ENCODE data around the gene SART1.
"Not testable (repeated sequence)": the region's sequence is repeated elsewhere in the genome, so short reads cannot be mapped to it uniquely, and the experiment has no call there.

SART1 gene

GRCh38 chr11:66007201-66007634, 45.7 kb downstream of the SART1 start:
- H3K9ac ChIP-seq (ENCODE audit: low read depth in 1 of 2, low read length in 2 of 2), result no peak overlapping the region
- no peak overlapping the region for H3K27ac ChIP-seq (ENCODE audit: low read depth in 2 of 2, low read length in 2 of 2)

GRCh38 chr11:66008095-66008467, 46.5 kb downstream of the SART1 start:
- Histone ChIP-seq H3K27ac (ENCODE audit: low read depth in 2 of 2, low read length in 2 of 2) (no peak overlapping the region), H3K27me3 (ENCODE audit: control insufficient read depth in 2 of 2, insufficient read depth in 2 of 2, low read length in 2 of 2) (peaks cover 11 to 13% of the 10 kb centered on the region in 2 donors), H3K4me3 (ENCODE audit: low read length in 2 of 2) (no peak overlapping the region), H3K36me3 (ENCODE audit: control insufficient read depth in 2 of 2, insufficient read depth in 2 of 2, low read length in 2 of 2) (peaks cover 7 to 14% of the 10 kb centered on the region in 2 donors), H3K4me1 (ENCODE audit: control insufficient read depth in 2 of 2, insufficient read depth in 2 of 2, low read length in 2 of 2) (peaks cover 5 to 7% of the 10 kb centered on the region in 2 donors), H3K9ac (ENCODE audit: low read depth in 1 of 2, low read length in 2 of 2) (no peak overlapping the region), H3K9me3 (ENCODE audit: control insufficient read depth in 2 of 2, low read length in 2 of 2) (no peaks in the 10 kb centered on the region)

More at GRCh38 chr11:66007201-66007634, 45.7 kb downstream of the SART1 start:
- peaks cover 8 to 10% of the 10 kb centered on the region in 2 donors for H3K4me1 ChIP-seq (ENCODE audit: control insufficient read depth in 2 of 2, insufficient read depth in 2 of 2, low read length in 2 of 2)
- peaks cover 7 to 14% of the 10 kb centered on the region in 2 donors for H3K36me3 ChIP-seq (ENCODE audit: control insufficient read depth in 2 of 2, insufficient read depth in 2 of 2, low read length in 2 of 2)
- no peak overlapping the region for H3K4me3 ChIP-seq (ENCODE audit: low read length in 2 of 2)
- H3K9me3 ChIP-seq (ENCODE audit: control insufficient read depth in 2 of 2, low read length in 2 of 2), result no peaks in the 10 kb centered on the region
- peaks cover 6 to 7% of the 10 kb centered on the region in 2 donors for H3K27me3 ChIP-seq (ENCODE audit: control insufficient read depth in 2 of 2, insufficient read depth in 2 of 2, low read length in 2 of 2)

GRCh38 chr11:66008468-66009101, 47.1 kb downstream of the SART1 start:
- no peak overlapping the region for H3K4me3 ChIP-seq (ENCODE audit: low read length in 2 of 2)
- peaks cover 15 to 17% of the 10 kb centered on the region in 2 donors for H3K27me3 ChIP-seq (ENCODE audit: control insufficient read depth in 2 of 2, insufficient read depth in 2 of 2, low read length in 2 of 2)
- no peaks in the 10 kb centered on the region for H3K9me3 ChIP-seq (ENCODE audit: control insufficient read depth in 2 of 2, low read length in 2 of 2)
- H3K36me3 ChIP-seq (ENCODE audit: control insufficient read depth in 2 of 2, insufficient read depth in 2 of 2, low read length in 2 of 2), result peaks cover 7 to 12% of the 10 kb centered on the region in 2 donors
- H3K9ac ChIP-seq (ENCODE audit: low read depth in 1 of 2, low read length in 2 of 2), result no peak overlapping the region
- no peak overlapping the region for H3K27ac ChIP-seq (ENCODE audit: low read depth in 2 of 2, low read length in 2 of 2)
- H3K4me1 ChIP-seq (ENCODE audit: control insufficient read depth in 2 of 2, insufficient read depth in 2 of 2, low read length in 2 of 2), result peaks cover under 1 to 2% of the 10 kb centered on the region in 2 donors

- not testable (repeated sequence) for H3K27ac ChIP-seq (ENCODE audit: low read depth in 2 of 2, low read length in 2 of 2); H3K4me3 ChIP-seq (ENCODE audit: low read length in 2 of 2); H3K36me3 ChIP-seq (ENCODE audit: control insufficient read depth in 2 of 2, insufficient read depth in 2 of 2, low read length in 2 of 2); H3K9me3 ChIP-seq (ENCODE audit: control insufficient read depth in 2 of 2, low read length in 2 of 2); H3K9ac ChIP-seq (ENCODE audit: low read depth in 1 of 2, low read length in 2 of 2); H3K4me1 ChIP-seq (ENCODE audit: control insufficient read depth in 2 of 2, insufficient read depth in 2 of 2, low read length in 2 of 2)
- H3K27me3 ChIP-seq (ENCODE audit: control insufficient read depth in 2 of 2, insufficient read depth in 2 of 2, low read length in 2 of 2), result peaks cover 15 to 17% of the 10 kb centered on the region in 2 donors
Observed at GRCh38 chr11:66010036-66010435, 48.5 kb downstream of the SART1 start.

- Histone ChIP-seq H3K27ac (ENCODE audit: low read depth in 2 of 2, low read length in 2 of 2) (no peak overlapping the region), H3K4me3 (ENCODE audit: low read length in 2 of 2) (no peak overlapping the region), H3K36me3 (ENCODE audit: control insufficient read depth in 2 of 2, insufficient read depth in 2 of 2, low read length in 2 of 2) (no peaks in the 10 kb centered on the region), H3K9ac (ENCODE audit: low read depth in 1 of 2, low read length in 2 of 2) (no peak overlapping the region), H3K27me3 (ENCODE audit: control insufficient read depth in 2 of 2, insufficient read depth in 2 of 2, low read length in 2 of 2) (peaks cover 15 to 17% of the 10 kb centered on the region in 2 donors), H3K4me1 (ENCODE audit: control insufficient read depth in 2 of 2, insufficient read depth in 2 of 2, low read length in 2 of 2) (peaks cover 0 to 2% of the 10 kb centered on the region in 2 donors), H3K9me3 (ENCODE audit: control insufficient read depth in 2 of 2, low read length in 2 of 2) (no peaks in the 10 kb centered on the region)
Observed at GRCh38 chr11:66011239-66011784, 49.8 kb downstream of the SART1 start.

GRCh38 chr11:66011785-66012303, 50.3 kb downstream of the SART1 start, which contains the start of gene CST6:
CST6 (plus strand) TSS chr11:66012008; CDS start chr11:66012045, 37 bp downstream.
- no peak within 1 kb of the TSS for H3K9ac ChIP-seq (ENCODE audit: low read depth in 1 of 2, low read length in 2 of 2)
- peaks cover 15 to 17% of the 10 kb centered on the region in 2 donors for H3K27me3 ChIP-seq (ENCODE audit: control insufficient read depth in 2 of 2, insufficient read depth in 2 of 2, low read length in 2 of 2)
- H3K4me1 ChIP-seq (ENCODE audit: control insufficient read depth in 2 of 2, insufficient read depth in 2 of 2, low read length in 2 of 2), result peaks cover 0 to 2% of the 10 kb centered on the region in 2 donors
- no peak within 1 kb of the TSS for H3K4me3 ChIP-seq (ENCODE audit: low read length in 2 of 2)
- H3K36me3 ChIP-seq (ENCODE audit: control insufficient read depth in 2 of 2, insufficient read depth in 2 of 2, low read length in 2 of 2), result no peaks in the 10 kb centered on the region
- H3K9me3 ChIP-seq (ENCODE audit: control insufficient read depth in 2 of 2, low read length in 2 of 2), result no peaks in the 10 kb centered on the region
- no peak within 1 kb of the TSS for H3K27ac ChIP-seq (ENCODE audit: low read depth in 2 of 2, low read length in 2 of 2)

GRCh38 chr11:66012371-66012945, 50.9 kb downstream of the SART1 start:
- Histone ChIP-seq H3K27me3 (ENCODE audit: control insufficient read depth in 2 of 2, insufficient read depth in 2 of 2, low read length in 2 of 2) (peaks cover 15 to 17% of the 10 kb centered on the region in 2 donors), H3K4me3 (ENCODE audit: low read length in 2 of 2) (no peak overlapping the region), H3K36me3 (ENCODE audit: control insufficient read depth in 2 of 2, insufficient read depth in 2 of 2, low read length in 2 of 2) (no peaks in the 10 kb centered on the region), H3K9me3 (ENCODE audit: control insufficient read depth in 2 of 2, low read length in 2 of 2) (no peaks in the 10 kb centered on the region), H3K9ac (ENCODE audit: low read depth in 1 of 2, low read length in 2 of 2) (no peak overlapping the region), H3K27ac (ENCODE audit: low read depth in 2 of 2, low read length in 2 of 2) (no peak overlapping the region), H3K4me1 (ENCODE audit: control insufficient read depth in 2 of 2, insufficient read depth in 2 of 2, low read length in 2 of 2) (peaks cover 0 to 2% of the 10 kb centered on the region in 2 donors)

- H3K9ac ChIP-seq (ENCODE audit: low read depth in 1 of 2, low read length in 2 of 2), result no peak overlapping the region
- no peaks in the 10 kb centered on the region for H3K36me3 ChIP-seq (ENCODE audit: control insufficient read depth in 2 of 2, insufficient read depth in 2 of 2, low read length in 2 of 2)
- H3K4me3 ChIP-seq (ENCODE audit: low read length in 2 of 2), result no peak overlapping the region
- no peak overlapping the region for H3K27ac ChIP-seq (ENCODE audit: low read depth in 2 of 2, low read length in 2 of 2)
- no peaks in the 10 kb centered on the region for H3K9me3 ChIP-seq (ENCODE audit: control insufficient read depth in 2 of 2, low read length in 2 of 2)
- peaks cover 15 to 17% of the 10 kb centered on the region in 2 donors for H3K27me3 ChIP-seq (ENCODE audit: control insufficient read depth in 2 of 2, insufficient read depth in 2 of 2, low read length in 2 of 2)
- peaks cover 0 to 2% of the 10 kb centered on the region in 2 donors for H3K4me1 ChIP-seq (ENCODE audit: control insufficient read depth in 2 of 2, insufficient read depth in 2 of 2, low read length in 2 of 2)
Observed at GRCh38 chr11:66012946-66013761, 51.6 kb downstream of the SART1 start.

GRCh38 chr11:66013762-66014100, 52.2 kb downstream of the SART1 start:
- H3K4me3 ChIP-seq (ENCODE audit: low read length in 2 of 2), result no peak overlapping the region
- H3K36me3 ChIP-seq (ENCODE audit: control insufficient read depth in 2 of 2, insufficient read depth in 2 of 2, low read length in 2 of 2), result no peaks in the 10 kb centered on the region
- no peak overlapping the region for H3K9ac ChIP-seq (ENCODE audit: low read depth in 1 of 2, low read length in 2 of 2)
- H3K27me3 ChIP-seq (ENCODE audit: control insufficient read depth in 2 of 2, insufficient read depth in 2 of 2, low read length in 2 of 2), result peaks cover 15 to 17% of the 10 kb centered on the region in 2 donors
- no peaks in the 10 kb centered on the region for H3K9me3 ChIP-seq (ENCODE audit: control insufficient read depth in 2 of 2, low read length in 2 of 2)
- no peak overlapping the region for H3K27ac ChIP-seq (ENCODE audit: low read depth in 2 of 2, low read length in 2 of 2)
- H3K4me1 ChIP-seq (ENCODE audit: control insufficient read depth in 2 of 2, insufficient read depth in 2 of 2, low read length in 2 of 2), result peaks cover 0 to 2% of the 10 kb centered on the region in 2 donors

All from mucosa of rectum (tissue), 2 donors.